Measurements from ENCODE around the gene PPHLN1. TPM values are rescaled to one million over a fixed set of nuclear protein-coding genes. Genes with fewer than 3 reads are reported as not detected.
A peak's percentile ranks its signal among the peaks of the same experiment; 100 is the strongest.

Gene PPHLN1
- total RNA-seq, 1 donor, result 75.1 TPM

GRCh38 chr12:42296503-42297109 is 29.4 kb upstream of the PPHLN1 start:
- no peak overlapping the region for H3K4me3 ChIP-seq (ENCODE audit: low read depth, low read length)
- peak; percentile 59 for TF ChIP-seq CTCF (IDR thresholded peaks at IDR 0.05; ENCODE audit: insufficient read depth, low read depth, low read length)
- DNase-seq (ENCODE audit: low read depth), result peak; percentile 14

GRCh38 chr12:42298887-42299286 is 27.1 kb upstream of the PPHLN1 start:
- TF ChIP-seq CTCF (IDR thresholded peaks at IDR 0.05; ENCODE audit: insufficient read depth, low read depth, low read length), result no peak
- H3K4me3 ChIP-seq (ENCODE audit: low read depth, low read length), result no peak overlapping the region
- no peak for DNase-seq (ENCODE audit: low read depth)

GRCh38 chr12:42299392-42300308 is 26.3 kb upstream of the PPHLN1 start:
- no peak overlapping the region for H3K4me3 ChIP-seq (ENCODE audit: low read depth, low read length)
- TF ChIP-seq CTCF (IDR thresholded peaks at IDR 0.05; ENCODE audit: insufficient read depth, low read depth, low read length), result no peak
- no peak for DNase-seq (ENCODE audit: low read depth)

GRCh38 chr12:42306297-42306696 is 19.7 kb upstream of the PPHLN1 start:
- DNase-seq (ENCODE audit: low read depth), result no peak
- no peak overlapping the region for H3K4me3 ChIP-seq (ENCODE audit: low read depth, low read length)
- no peak for TF ChIP-seq CTCF (IDR thresholded peaks at IDR 0.05; ENCODE audit: insufficient read depth, low read depth, low read length)

GRCh38 chr12:42308390-42308789 is 17.6 kb upstream of the PPHLN1 start:
- TF ChIP-seq CTCF (IDR thresholded peaks at IDR 0.05; ENCODE audit: insufficient read depth, low read depth, low read length), result no peak
- no peak for DNase-seq (ENCODE audit: low read depth)
- H3K4me3 ChIP-seq (ENCODE audit: low read depth, low read length), result no peak overlapping the region

GRCh38 chr12:42309996-42310395 is 16.0 kb upstream of the PPHLN1 start:
- no peak overlapping the region for H3K4me3 ChIP-seq (ENCODE audit: low read depth, low read length)
- no peak for DNase-seq (ENCODE audit: low read depth)
- TF ChIP-seq CTCF (IDR thresholded peaks at IDR 0.05; ENCODE audit: insufficient read depth, low read depth, low read length), result no peak

Data from fibroblast of villous mesenchyme (primary cell).